ENCODE results near the gene SLC25A48.
"Not testable (repeated sequence)": the region's sequence is repeated elsewhere in the genome, so short reads cannot be mapped to it uniquely, and the experiment has no call there.

SLC25A48 gene

GRCh38 chr5:135857630-135858311 is 23.3 kb downstream of the SLC25A48 start:
- no peak for TF ChIP-seq CTCF (conservative IDR thresholded peaks at IDR 0.05; ENCODE audit: low read length)
- no peak for DNase-seq (ENCODE audit: low read depth)
- no peak overlapping the region for H3K4me3 ChIP-seq (ENCODE audit: low read length)

- DNase-seq (ENCODE audit: low read depth): not testable (repeated sequence)
These were observed 24.7 kb downstream of the SLC25A48 start for GRCh38 chr5:135859186-135859585.

GRCh38 chr5:135859641-135860040 is 25.2 kb downstream of the SLC25A48 start:
- TF ChIP-seq CTCF (conservative IDR thresholded peaks at IDR 0.05; ENCODE audit: low read length): no peak
- no peak for DNase-seq (ENCODE audit: low read depth)
- no peak overlapping the region for H3K4me3 ChIP-seq (ENCODE audit: low read length)

More at GRCh38 chr5:135859186-135859585, 24.7 kb downstream of the SLC25A48 start:
- not testable (repeated sequence) for H3K4me3 ChIP-seq (ENCODE audit: low read length)

GRCh38 chr5:135861641-135862040 is 27.2 kb downstream of the SLC25A48 start:
- no peak for TF ChIP-seq CTCF (conservative IDR thresholded peaks at IDR 0.05; ENCODE audit: low read length)
- H3K4me3 ChIP-seq (ENCODE audit: low read length): no peak overlapping the region
- no peak for DNase-seq (ENCODE audit: low read depth)

- no peak overlapping the region for H3K4me3 ChIP-seq (ENCODE audit: low read length)
- DNase-seq (ENCODE audit: low read depth): no peak
- no peak for TF ChIP-seq CTCF (conservative IDR thresholded peaks at IDR 0.05; ENCODE audit: low read length)
These were observed 27.6 kb downstream of the SLC25A48 start for GRCh38 chr5:135862086-135862485.

GRCh38 chr5:135862744-135863143 is 28.3 kb downstream of the SLC25A48 start:
- no peak for DNase-seq (ENCODE audit: low read depth)
- no peak overlapping the region for H3K4me3 ChIP-seq (ENCODE audit: low read length)
- no peak for TF ChIP-seq CTCF (conservative IDR thresholded peaks at IDR 0.05; ENCODE audit: low read length)

- no peak for TF ChIP-seq CTCF (conservative IDR thresholded peaks at IDR 0.05; ENCODE audit: low read length)
- no peak for DNase-seq (ENCODE audit: low read depth)
- no peak overlapping the region for H3K4me3 ChIP-seq (ENCODE audit: low read length)
These were observed 30.3 kb downstream of the SLC25A48 start for GRCh38 chr5:135864503-135865435.
